Measurements from ENCODE around the gene RAP1GAP2. TPM values are rescaled to one million over a fixed set of nuclear protein-coding genes. Genes with fewer than 3 reads are reported as not detected.

RAP1GAP2 gene
- total RNA-seq, 1 experiment from 2014 or later: 72.8 TPM

GRCh38 chr17:2911755-2912111 is 115.5 kb downstream of the RAP1GAP2 start (continued):
- no peak for TF ChIP-seq E2F4 (CRISPR knock-in tag; IDR thresholded peaks at IDR 0.05; ENCODE audit: borderline replicate concordance, low read depth)
- no peak for TF ChIP-seq TEAD4 (CRISPR knock-in tag; IDR thresholded peaks at IDR 0.05)
- no peak for TF ChIP-seq ETV6 (CRISPR knock-in tag; IDR thresholded peaks at IDR 0.05)
- no peak for TF ChIP-seq STAT6 (CRISPR knock-in tag; conservative IDR thresholded peaks at IDR 0.05; ENCODE audit: low read depth)
- TF ChIP-seq ERG (CRISPR knock-in tag; IDR thresholded peaks at IDR 0.05): no peak
- no peak for TF ChIP-seq HMGA2 (CRISPR knock-in tag; IDR thresholded peaks at IDR 0.05)

- no peak for ATAC-seq
- TF ChIP-seq NR1H2 (CRISPR knock-in tag; IDR thresholded peaks at IDR 0.05) (no peak), SOX15 (CRISPR knock-in tag; IDR thresholded peaks at IDR 0.05) (no peak), ZNF121 (CRISPR knock-in tag; IDR thresholded peaks at IDR 0.05) (peak; percentile 89), USF2 (CRISPR knock-in tag; IDR thresholded peaks at IDR 0.05) (no peak)
- 0 out of 2 replicates have a peak overlapping the region, but pooled peaks have one; percentile 17 for H3K27ac Mint-ChIP-seq
- H3K9me3 Mint-ChIP-seq: no peaks in the 10 kb centered on the region
- H3K4me3 Mint-ChIP-seq: no peak overlapping the region
- DNase-seq (ENCODE audit: low spot score): no peak
- POLR2A ChIA-PET: no interaction called here
- CTCF ChIA-PET: no interaction called here
- peaks cover 20% of the 10 kb centered on the region for H3K36me3 Mint-ChIP-seq
- H3K27me3 Mint-ChIP-seq (ENCODE audit: low read depth): no peaks in the 10 kb centered on the region
- peaks cover 18% of the 10 kb centered on the region for H3K4me1 Mint-ChIP-seq
Observed at GRCh38 chr17:2912754-2913153, 116.5 kb downstream of the RAP1GAP2 start.

GRCh38 chr17:2916461-2916860 is 120.2 kb downstream of the RAP1GAP2 start:
- Mint-ChIP-seq H3K4me3 (no peak overlapping the region), H3K9me3 (no peaks in the 10 kb centered on the region), H3K36me3 (peaks cover 18% of the 10 kb centered on the region), H3K4me1 (peaks cover 21% of the 10 kb centered on the region), H3K27me3 (ENCODE audit: low read depth) (no peaks in the 10 kb centered on the region), H3K27ac (no peak overlapping the region)
- ChIA-PET POLR2A (no interaction called here), CTCF (interaction anchor here (1.1 to 1.6 kb wide), 4 partner anchors 9 to 67 kb away, joined by 3 to 7 read pairs (median 4); no protein-coding TSS in a partner anchor)
- ATAC-seq (no peak), DNase-seq (ENCODE audit: low spot score) (no peak)
- TF ChIP-seq ZNF416 (CRISPR knock-in tag; IDR thresholded peaks at IDR 0.05) (no peak), MLX (CRISPR knock-in tag; IDR thresholded peaks at IDR 0.05) (no peak)
- TF ChIP-seq, protein P1, sequence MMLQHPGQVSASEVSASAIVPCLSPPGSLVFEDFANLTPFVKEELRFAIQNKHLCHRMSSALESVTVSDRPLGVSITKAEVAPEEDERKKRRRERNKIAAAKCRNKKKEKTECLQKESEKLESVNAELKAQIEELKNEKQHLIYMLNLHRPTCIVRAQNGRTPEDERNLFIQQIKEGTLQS (CRISPR knock-in tag; conservative IDR thresholded peaks at IDR 0.05): no peak

DNA sequence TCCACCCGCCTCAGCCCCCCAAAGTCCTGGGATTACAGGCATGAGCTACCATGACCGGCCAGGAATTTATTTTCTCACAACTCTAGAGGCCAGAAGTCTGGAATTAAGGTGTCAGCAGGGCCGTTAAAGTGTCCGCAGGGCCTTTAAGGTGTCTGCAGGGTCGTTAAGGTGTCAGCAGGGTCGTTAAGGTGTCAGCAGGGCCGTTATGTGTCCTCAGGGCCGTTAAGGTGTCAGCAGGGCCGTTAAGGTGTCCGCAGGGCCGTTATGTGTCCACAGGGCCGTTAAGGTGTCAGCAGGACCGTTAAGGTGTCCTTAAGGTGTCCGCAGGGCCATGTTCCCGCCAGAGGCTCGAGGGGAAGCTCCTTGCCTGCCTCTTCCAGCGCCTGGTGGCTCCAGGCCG is 125.2 kb downstream of the RAP1GAP2 start:
- Mint-ChIP-seq H3K9me3 (no peaks in the 10 kb centered on the region), H3K36me3 (peaks cover 13% of the 10 kb centered on the region), H3K27me3 (ENCODE audit: low read depth) (no peaks in the 10 kb centered on the region), H3K27ac (no peak overlapping the region), H3K4me3 (no peak overlapping the region), H3K4me1 (peaks cover 52% of the 10 kb centered on the region)
- ChIA-PET POLR2A (no interaction called here), CTCF (interaction anchor here (1.4 to 8.1 kb wide), 3 partner anchors 10 to 91 kb away, joined by 4 to 37 read pairs (median 5); no protein-coding TSS in a partner anchor)
- ATAC-seq (no peak), DNase-seq (ENCODE audit: low spot score) (no peak)
- TF ChIP-seq, protein P2, sequence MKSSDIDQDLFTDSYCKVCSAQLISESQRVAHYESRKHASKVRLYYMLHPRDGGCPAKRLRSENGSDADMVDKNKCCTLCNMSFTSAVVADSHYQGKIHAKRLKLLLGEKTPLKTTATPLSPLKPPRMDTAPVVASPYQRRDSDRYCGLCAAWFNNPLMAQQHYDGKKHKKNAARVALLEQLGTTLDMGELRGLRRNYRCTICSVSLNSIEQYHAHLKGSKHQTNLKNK (CRISPR knock-in tag; IDR thresholded peaks at IDR 0.05): no peak
- TF ChIP-seq, protein P3, sequence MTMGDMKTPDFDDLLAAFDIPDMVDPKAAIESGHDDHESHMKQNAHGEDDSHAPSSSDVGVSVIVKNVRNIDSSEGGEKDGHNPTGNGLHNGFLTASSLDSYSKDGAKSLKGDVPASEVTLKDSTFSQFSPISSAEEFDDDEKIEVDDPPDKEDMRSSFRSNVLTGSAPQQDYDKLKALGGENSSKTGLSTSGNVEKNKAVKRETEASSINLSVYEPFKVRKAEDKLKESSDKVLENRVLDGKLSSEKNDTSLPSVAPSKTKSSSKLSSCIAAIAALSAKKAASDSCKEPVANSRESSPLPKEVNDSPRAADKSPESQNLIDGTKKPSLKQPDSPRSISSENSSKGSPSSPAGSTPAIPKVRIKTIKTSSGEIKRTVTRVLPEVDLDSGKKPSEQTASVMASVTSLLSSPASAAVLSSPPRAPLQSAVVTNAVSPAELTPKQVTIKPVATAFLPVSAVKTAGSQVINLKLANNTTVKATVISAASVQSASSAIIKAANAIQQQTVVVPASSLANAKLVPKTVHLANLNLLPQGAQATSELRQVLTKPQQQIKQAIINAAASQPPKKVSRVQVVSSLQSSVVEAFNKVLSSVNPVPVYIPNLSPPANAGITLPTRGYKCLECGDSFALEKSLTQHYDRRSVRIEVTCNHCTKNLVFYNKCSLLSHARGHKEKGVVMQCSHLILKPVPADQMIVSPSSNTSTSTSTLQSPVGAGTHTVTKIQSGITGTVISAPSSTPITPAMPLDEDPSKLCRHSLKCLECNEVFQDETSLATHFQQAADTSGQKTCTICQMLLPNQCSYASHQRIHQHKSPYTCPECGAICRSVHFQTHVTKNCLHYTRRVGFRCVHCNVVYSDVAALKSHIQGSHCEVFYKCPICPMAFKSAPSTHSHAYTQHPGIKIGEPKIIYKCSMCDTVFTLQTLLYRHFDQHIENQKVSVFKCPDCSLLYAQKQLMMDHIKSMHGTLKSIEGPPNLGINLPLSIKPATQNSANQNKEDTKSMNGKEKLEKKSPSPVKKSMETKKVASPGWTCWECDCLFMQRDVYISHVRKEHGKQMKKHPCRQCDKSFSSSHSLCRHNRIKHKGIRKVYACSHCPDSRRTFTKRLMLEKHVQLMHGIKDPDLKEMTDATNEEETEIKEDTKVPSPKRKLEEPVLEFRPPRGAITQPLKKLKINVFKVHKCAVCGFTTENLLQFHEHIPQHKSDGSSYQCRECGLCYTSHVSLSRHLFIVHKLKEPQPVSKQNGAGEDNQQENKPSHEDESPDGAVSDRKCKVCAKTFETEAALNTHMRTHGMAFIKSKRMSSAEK (CRISPR knock-in tag; IDR thresholded peaks at IDR 0.05; ENCODE audit: borderline replicate concordance): no peak
- no peak for TF ChIP-seq GABPB1 (CRISPR knock-in tag; IDR thresholded peaks at IDR 0.05)
- no peak for TF ChIP-seq ERG (CRISPR knock-in tag; IDR thresholded peaks at IDR 0.05)
- TF ChIP-seq TCF7 (CRISPR knock-in tag; IDR thresholded peaks at IDR 0.05; ENCODE audit: low read depth): no peak
